Stomach (tissue), 4 donors: ENCODE data around the gene CLCNKA.

ENCODE experiments used
- CTCF ChIP-seq, 7 experiments: fragments of 450-650 bp in 4 of 7; fragments of 200-600 bp in 3 of 7; sonication (generic) in 3 of 7; IDR thresholded peaks; one replicate each; pipeline ENCODE4 v1.5.1; 2016 to 2019; ENCODE audit warnings: antibody characterized with exemption in 7 of 7, control low read depth in 2 of 7, mild to moderate bottlenecking in 1 of 7
- EP300 ChIP-seq: sonication (generic); formaldehyde crosslinking; IDR thresholded peaks from one replicate; pipeline ENCODE4 v1.6.1; 2017; ENCODE audit warnings: antibody characterized with exemption
- POLR2AphosphoS5 ChIP-seq, 3 donors: sonication (generic); formaldehyde crosslinking; IDR thresholded peaks; one replicate each; pipeline ENCODE4 v1.6.1; 2016; ENCODE audit warnings: antibody characterized with exemption in 3 of 3

DNA sequence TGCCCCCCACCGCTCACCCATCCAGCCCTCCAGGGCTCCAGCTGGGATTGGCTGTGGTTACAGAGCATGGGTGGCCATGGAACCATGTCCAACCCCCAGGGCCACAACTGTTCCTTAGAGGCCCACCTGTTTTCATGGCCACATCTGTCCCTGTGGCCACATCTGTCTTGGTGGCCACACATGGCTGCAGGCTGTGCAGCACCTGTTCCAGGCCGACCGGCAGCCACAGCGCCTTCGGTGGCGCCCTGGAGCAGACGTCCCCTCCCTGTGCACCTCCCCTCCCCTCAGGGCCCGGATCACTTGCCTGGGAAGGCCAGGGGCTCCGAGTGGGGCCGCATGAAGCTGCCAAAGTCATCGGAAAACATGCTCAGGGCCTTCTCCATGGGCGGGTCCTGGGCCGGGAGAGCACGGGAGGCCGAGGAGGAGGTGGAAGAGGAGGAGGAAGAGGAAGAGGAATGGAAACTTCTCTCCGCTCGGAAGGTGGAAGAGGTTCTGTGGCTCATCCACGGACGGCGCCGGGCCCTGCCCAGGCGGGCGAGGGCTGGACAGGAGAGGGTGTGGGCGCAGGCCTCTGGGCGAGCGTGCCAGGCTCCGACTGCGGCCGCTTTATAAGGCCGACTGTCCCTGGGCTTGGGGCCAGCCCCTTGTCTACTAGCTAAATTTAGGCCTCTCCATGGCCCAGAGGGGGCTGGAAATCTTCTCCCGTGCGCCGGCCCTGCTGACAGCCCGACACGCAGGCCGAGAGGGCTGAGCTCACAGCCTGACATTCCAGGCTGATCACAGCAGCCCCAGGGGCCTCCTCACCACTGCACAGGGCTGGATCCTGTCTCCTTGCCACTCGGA lies 4.2 kb upstream of the CLCNKA start, which contains the start of gene HSPB7:
- TF ChIP-seq CTCF (IDR thresholded peaks at IDR 0.05) (no peak), EP300 (peak; percentile 58), POLR2AphosphoS5 (IDR thresholded peaks at IDR 0.05) (peak; percentile 51 to 86 (median 84))
